Right ventricle myocardium superior (tissue), 1 donor: ENCODE data around the gene NDUFA8. TPM values are rescaled to one million over a fixed set of nuclear protein-coding genes. Genes with fewer than 3 reads are reported as not detected.

ENCODE experiments used
- microRNA-seq: library from miRNA; unstranded; fragments of <30 nt; microRNA quantifications from one replicate; pipeline ENCODE4 v1.2.0, GENCODE V29; 2020
- total RNA-seq: library from RNA; stranded (reverse); fragmentation: NEBNext Ultra II Directional; extraction: Animal tissue kit (Norgen Biotek cat#: 25700); gene quantifications from one replicate; pipeline ENCODE4 v1.2.1, GENCODE V29; 2021
- donor health status: DM: no; HTN: yes; CAD: no; lungs with severe emphysema.

The NDUFA8 gene
- total RNA-seq, 1 donor from 2014 or later, result 294 TPM

Small RNA genes within 50 kb of the gene (microRNA-seq; reads per million reads assigned to microRNA genes)
- gene MIR4478, result not detected

Other genes starting within 250 kb of the NDUFA8 start
- 5.0 TPM for gene TTLL11, start 66.5 kb downstream of the NDUFA8 start, total RNA-seq
- gene MORN5, start 129 bp upstream of the NDUFA8 start, total RNA-seq, result not detected
- gene LHX6, start 69.2 kb upstream of the NDUFA8 start, total RNA-seq, result 3.4 TPM
- gene RBM18, start 105.1 kb upstream of the NDUFA8 start, total RNA-seq, result 37.3 TPM
- gene MRRF, start 105.1 kb upstream of the NDUFA8 start, total RNA-seq, result 35.7 TPM
- gene PTGS1, start 211.2 kb upstream of the NDUFA8 start, total RNA-seq, result 4.0 TPM